ENCODE results near the gene SCT. TPM values are rescaled to one million over a fixed set of nuclear protein-coding genes. Genes with fewer than 3 reads are reported as not detected.
A peak's percentile ranks its signal among the peaks of the same experiment; 100 is the strongest.

The SCT gene
- total and polyA plus RNA-seq, 2 donors (not counting 1 experiment from before 2014, with no cell fraction given), result not detected

DNA sequence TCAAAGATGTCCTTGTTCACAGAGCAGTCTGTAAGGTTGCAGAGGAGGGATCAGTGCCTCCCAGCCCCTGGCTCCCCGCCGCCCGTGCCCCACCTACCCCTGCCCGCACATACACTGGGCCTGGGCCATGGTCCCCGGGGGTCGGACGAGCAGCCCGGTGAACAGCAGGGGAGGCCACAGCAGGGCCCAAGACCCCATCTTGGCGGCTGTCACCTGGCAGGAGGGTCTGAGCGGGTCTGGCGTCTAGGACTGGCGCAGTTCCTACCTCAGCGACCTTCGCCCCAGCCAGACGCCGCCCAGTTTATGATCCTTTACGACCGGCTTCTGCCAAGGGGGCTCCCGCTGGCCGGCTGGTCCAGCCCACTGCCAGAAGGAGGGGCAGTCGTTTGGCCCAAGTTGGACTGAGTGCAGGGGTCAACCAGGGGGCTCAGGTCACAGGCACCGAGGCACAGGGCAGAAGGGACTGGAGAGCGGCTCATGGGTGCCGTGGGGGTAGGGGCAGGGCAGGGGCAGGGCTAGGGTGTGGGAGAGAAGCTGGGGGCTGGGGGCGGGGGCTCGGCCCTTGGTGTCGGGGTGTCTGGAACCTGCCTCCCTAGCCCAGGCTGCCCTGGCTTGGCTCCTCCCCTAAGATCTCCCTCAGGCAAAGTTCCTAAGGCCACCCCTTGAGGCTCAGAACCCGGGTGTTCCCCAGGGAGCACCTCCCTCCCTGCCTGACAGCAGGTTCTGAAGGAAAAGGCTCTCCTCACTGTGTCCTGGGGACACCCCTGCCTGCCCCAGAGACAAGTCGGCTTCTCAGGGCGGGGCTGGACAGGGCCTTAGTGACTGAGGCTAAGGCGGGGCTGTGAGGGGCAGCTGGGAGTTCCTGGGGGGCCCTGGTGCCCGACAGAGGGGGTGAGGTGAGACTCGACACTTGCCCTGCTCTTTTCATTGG lies 2.0 kb downstream of the SCT start, which contains the start of gene CDHR5:
CDHR5 (minus strand) TSS at position 251 of the 931 bp plus-strand sequence; CDS start at position 198, 53 bp downstream.
- Mint-ChIP-seq H3K27ac (no peak within 1 kb of the TSS), H3K4me3 (no peak within 1 kb of the TSS), H3K9me3 (ENCODE audit: insufficient read depth) (no peaks in the 10 kb centered on the region), H3K27me3 (peaks cover 26% of the 10 kb centered on the region), H3K4me1 (peaks cover 21% of the 10 kb centered on the region)
- Histone ChIP-seq H3K27ac (ENCODE audit: low read length in 2 of 2) (no peak within 1 kb of the TSS), H3K79me2 (ENCODE audit: control insufficient read depth, insufficient read depth, low read length) (no peaks in the 10 kb centered on the region), H3K36me3 (replicated peaks in 1 of 2; ENCODE audit: control extremely low read depth in 1 of 2, control insufficient read depth in 1 of 2, extremely low read depth in 1 of 2, insufficient read depth in 2 of 2, low read length in 1 of 2) (no peaks in the 10 kb centered on the region), H3K9ac (ENCODE audit: low read length) (no peak within 1 kb of the TSS), H4K20me1 (ENCODE audit: control insufficient read depth, insufficient read depth, low read length, poor library complexity, severe bottlenecking) (no peaks in the 10 kb centered on the region), H3K4me2 (replicated peaks; ENCODE audit: low read depth, low read length, poor library complexity, severe bottlenecking) (no peak within 1 kb of the TSS), H2AFZ (ENCODE audit: insufficient read depth, low read depth, low read length, poor library complexity, severe bottlenecking) (no peak within 1 kb of the TSS), H3K27me3 (replicated peaks in 1 of 4; ENCODE audit: control extremely low read depth in 1 of 4, control insufficient read depth in 3 of 4, insufficient read depth in 4 of 4, low read length in 3 of 4) (peaks cover 0 to 34% (median 11%) of the 10 kb centered on the region in 4 experiments), H3K4me1 (ENCODE audit: control insufficient read depth in 2 of 2, insufficient read depth in 2 of 2, low read length in 2 of 2) (peaks cover 21 to 26% of the 10 kb centered on the region in 2 donors), H3K9me3 (ENCODE audit: control extremely low read depth in 1 of 3, control insufficient read depth in 2 of 3, insufficient read depth in 1 of 3, low read length in 2 of 3) (peaks cover 0 to 8% (median 0%) of the 10 kb centered on the region in 3 donors), H3K4me3 (ENCODE audit: control extremely low read depth in 1 of 5, extremely low read depth in 1 of 5, insufficient read depth in 1 of 5, low read depth in 2 of 5, low read length in 4 of 5) (no peak within 1 kb of the TSS)
- intact Hi-C loops (cut with micrococcal nuclease), result no loop called here
- TF ChIP-seq, protein P1, sequence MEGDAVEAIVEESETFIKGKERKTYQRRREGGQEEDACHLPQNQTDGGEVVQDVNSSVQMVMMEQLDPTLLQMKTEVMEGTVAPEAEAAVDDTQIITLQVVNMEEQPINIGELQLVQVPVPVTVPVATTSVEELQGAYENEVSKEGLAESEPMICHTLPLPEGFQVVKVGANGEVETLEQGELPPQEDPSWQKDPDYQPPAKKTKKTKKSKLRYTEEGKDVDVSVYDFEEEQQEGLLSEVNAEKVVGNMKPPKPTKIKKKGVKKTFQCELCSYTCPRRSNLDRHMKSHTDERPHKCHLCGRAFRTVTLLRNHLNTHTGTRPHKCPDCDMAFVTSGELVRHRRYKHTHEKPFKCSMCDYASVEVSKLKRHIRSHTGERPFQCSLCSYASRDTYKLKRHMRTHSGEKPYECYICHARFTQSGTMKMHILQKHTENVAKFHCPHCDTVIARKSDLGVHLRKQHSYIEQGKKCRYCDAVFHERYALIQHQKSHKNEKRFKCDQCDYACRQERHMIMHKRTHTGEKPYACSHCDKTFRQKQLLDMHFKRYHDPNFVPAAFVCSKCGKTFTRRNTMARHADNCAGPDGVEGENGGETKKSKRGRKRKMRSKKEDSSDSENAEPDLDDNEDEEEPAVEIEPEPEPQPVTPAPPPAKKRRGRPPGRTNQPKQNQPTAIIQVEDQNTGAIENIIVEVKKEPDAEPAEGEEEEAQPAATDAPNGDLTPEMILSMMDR (IDR thresholded peaks at IDR 0.05), result no peak
- TF ChIP-seq EZH2 (IDR thresholded peaks at IDR 0.05; ENCODE audit: borderline replicate concordance, insufficient read depth, low read depth, low read length, poor library complexity, severe bottlenecking), result no peak
- CTCF ChIA-PET, result no interaction called here
- POLR2A ChIA-PET, result interaction anchor here (0.9 kb wide), 1 partner anchor 9 kb away, joined by 3 read pairs; the partner anchor contains the start of gene IRF7
- 91% methylated on average over 32 of the region's 33 CpGs for WGBS (ENCODE audit: insufficient coverage)
- ATAC-seq (ENCODE audit: low read depth), result no peak
- peak; percentile 14 for DNase-seq

Data from B cell (primary cell).